HG02938 (cell line): ENCODE results near the gene LAMB2.

ENCODE experiments used
- ATAC-seq: cut with Tn5 transposase; IDR thresholded peaks from one replicate; pipeline ENCODE4 v1.9.1; 2021; ENCODE audit warnings: mild to moderate bottlenecking, moderate library complexity; ENCODE audit not compliant: unreplicated experiment

Gene LAMB2

DNA sequence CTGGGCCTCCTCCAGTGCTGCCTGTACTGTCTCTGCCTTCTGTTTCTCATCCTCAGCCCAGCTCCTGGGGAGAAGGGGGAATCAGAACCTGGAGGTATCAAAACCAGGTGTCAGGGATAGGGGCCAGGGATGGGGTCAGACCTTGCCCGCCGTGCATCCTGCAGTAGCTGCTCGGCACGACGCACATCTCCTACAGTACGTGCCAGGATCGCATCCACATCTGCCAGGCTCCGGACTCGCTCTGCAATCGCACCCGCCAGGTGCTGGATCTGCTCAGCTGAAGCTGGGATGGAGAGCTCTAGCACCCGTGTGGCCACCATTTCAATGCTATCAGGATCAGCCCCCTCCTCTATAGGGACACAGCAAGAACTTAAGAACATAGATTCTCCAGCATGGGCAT lies 10.8 kb downstream of the LAMB2 start:
- no peak for ATAC-seq

- ATAC-seq, result no peak
These were observed 11.6 kb downstream of the LAMB2 start for GRCh38 chr3:49121132-49121736.

GRCh38 chr3:49120438-49121131 lies 12.3 kb downstream of the LAMB2 start, which contains the start of gene USP19:
TSS of gene USP19 (minus strand) at chr3:49120823. CDS start at chr3:49119145, 1,678 bp downstream.
- ATAC-seq, result peak; percentile 78

- peak; percentile 15 for ATAC-seq
These were observed 12.8 kb downstream of the LAMB2 start for GRCh38 chr3:49120096-49120437.

- ATAC-seq, result no peak
These were observed 13.4 kb downstream of the LAMB2 start for GRCh38 chr3:49119439-49119838.

DNA sequence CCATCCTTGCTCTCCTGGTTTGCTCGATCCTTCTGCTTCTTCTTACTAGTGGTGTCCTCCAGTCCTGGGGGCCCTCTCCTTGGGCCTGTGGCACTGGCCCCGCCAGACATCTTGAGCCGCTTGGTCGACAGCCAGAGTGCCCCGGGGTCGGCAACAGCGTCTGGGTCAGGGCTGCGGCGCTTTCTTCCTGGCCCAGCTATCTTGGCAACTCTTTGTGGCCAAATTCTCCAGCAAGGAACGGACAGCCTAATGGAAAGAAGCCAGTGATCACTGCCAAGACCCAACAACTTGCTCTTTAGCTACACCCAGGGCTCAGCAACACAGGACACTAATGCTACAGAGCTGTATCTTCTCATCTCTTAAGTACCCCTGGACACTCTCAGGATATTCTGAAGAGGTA lies 13.8 kb downstream of the LAMB2 start:
- no peak for ATAC-seq

GRCh38 chr3:49112262-49112661 lies 20.6 kb downstream of the LAMB2 start:
- no peak for ATAC-seq

DNA sequence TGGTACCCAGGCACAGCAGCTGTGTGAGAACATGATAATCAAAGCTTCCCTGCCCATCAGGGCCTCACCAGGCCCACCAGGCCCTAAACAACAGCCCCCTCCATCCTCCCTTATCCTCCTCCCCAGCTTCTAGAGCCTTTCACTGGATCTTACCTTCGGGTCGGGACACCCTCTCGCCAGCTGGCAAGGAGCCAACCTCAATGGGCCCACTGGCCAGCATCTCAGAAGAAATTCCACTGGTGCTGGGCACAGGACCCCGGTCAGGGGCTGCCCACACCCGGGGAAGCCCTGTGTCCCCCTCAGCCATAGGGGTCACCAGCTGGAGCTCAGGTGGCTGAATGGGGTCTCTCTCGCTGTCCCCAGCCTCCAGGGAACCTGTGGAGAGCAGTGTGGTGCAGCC lies 21.5 kb downstream of the LAMB2 start:
- no peak for ATAC-seq

DNA sequence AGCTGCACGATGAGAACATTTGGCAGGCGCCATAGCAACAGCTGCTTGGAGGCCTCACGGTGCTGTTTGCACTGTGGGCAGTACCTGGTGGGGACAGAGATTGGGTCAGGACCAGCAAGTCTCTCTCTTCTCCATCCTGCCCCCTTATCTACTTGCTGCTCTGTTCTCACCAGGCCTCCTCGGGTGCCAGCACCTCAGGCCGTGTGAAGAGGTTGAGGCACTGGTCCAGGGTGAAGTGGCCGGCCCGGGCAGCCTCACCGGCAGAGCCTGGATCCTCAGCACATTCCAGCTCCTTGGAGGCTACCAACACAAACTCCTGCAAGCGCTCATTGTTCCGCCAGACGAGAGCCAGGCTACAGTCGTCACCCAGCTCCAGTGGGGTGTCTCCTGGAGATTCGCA lies 22.1 kb downstream of the LAMB2 start:
- ATAC-seq, result no peak

- ATAC-seq, result no peak
These were observed 24.5 kb downstream of the LAMB2 start for GRCh38 chr3:49108346-49108745.

- ATAC-seq, result peak; percentile 84
These were observed 28.2 kb downstream of the LAMB2 start, which contains the start of gene QARS1 for GRCh38 chr3:49104427-49105291. TSS of gene QARS1 (minus strand) at chr3:49104757. CDS start at chr3:49104733, 24 bp downstream.

DNA sequence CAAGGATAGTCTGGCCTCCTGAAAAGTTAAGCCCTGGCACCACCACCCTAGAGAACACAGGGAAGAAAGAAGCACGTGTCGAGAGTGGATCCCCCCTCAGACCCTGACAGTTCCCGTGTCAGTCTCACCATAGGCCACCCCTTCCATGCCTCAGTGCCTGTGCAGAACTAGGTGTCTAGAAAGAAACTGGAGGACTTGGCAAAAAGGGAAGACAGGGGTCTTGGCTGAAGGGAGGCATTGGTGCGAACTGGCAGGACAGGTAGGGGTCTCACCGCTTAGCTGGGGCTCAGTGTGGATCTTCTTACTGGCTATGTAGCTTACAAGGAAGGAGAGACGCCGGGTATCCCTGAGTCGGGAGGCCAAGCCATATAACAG lies 28.8 kb downstream of the LAMB2 start:
- no peak for ATAC-seq

DNA sequence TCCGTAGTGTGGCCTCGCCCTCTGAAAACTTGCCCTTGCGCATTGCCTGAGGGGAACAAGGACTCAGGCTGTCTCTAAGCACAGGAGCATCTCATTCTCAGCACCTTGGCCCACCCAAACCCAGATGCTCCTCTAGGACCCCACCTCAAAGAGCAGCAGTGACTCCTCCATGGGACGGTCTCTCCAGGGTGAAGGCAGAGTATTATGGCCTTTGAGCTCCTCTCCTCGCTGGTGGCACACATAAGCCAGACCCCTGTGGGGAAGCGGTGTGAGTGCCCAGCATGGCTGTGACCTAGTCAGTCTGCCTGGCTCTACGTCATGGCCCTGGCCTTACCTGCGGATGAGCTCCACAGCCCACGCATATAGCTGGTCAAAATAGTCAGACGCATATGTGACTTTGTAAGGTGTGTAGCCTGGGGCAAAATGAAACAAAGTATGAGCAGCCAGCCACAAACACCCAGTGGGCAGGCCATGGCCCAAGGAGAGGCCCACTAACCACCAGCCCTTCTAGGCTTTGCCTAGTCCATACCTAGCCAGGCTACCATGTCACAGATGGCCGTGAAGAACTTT lies 32.7 kb downstream of the LAMB2 start:
- ATAC-seq, result no peak

DNA sequence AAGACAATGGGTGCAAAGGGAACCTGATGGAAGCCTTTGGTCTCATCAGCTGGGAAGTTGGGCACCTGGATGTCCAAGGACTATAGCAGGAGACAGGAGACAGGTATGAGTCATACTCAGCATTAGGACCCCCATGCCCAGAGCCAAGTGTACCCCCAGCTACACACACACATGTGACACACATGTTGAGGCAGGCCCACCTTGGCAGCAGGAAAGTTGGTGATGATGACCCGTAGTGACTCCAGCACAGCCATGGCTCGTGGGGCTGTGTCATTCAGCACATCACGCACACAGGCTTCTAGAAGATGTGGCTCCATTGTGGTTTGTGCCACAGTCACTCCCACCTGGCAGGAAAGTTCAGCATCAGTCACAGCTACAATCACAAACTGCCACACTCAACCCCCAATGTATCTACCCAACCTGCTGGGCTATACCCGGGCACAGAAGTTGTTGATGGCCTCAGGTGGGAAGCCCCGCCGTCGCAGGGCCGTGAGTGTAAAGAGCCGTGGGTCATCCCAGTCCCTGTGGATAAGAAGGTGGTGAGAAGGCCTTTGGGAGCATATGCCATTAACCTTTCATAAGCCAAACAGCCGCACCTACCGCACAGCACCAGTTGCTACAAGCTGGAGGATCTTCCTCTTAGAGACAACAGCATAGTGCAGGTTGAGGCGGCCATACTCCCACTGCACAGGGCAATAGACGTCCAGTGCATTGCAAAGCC lies 33.8 kb downstream of the LAMB2 start:
- no peak for ATAC-seq

DNA sequence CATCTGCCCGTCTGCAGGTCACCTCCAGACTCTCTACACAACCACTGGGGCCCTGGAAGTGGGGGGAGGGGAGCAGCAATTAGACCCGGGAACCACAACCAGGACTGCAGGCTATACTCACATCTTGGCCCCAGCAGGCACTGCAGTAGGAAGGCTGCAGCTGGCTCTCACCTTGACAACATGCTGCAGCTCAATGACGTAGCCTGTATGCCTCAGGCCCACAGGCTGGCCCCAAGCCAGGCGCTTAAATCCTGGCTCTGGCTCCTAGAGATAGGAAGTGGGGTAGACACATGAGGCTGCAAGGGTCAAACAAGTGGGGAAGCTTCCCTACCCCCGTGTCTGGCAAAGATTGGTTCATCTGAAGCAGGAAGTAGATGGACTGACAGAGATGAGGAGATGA lies 34.4 kb downstream of the LAMB2 start:
- no peak for ATAC-seq

- ATAC-seq, result peak; percentile 82
These were observed 38.7 kb downstream of the LAMB2 start, which contains the start of gene QRICH1 for GRCh38 chr3:49093853-49094767. TSS of gene QRICH1 (minus strand) at chr3:49094071. CDS start at chr3:49077017, 17,054 bp downstream.

DNA sequence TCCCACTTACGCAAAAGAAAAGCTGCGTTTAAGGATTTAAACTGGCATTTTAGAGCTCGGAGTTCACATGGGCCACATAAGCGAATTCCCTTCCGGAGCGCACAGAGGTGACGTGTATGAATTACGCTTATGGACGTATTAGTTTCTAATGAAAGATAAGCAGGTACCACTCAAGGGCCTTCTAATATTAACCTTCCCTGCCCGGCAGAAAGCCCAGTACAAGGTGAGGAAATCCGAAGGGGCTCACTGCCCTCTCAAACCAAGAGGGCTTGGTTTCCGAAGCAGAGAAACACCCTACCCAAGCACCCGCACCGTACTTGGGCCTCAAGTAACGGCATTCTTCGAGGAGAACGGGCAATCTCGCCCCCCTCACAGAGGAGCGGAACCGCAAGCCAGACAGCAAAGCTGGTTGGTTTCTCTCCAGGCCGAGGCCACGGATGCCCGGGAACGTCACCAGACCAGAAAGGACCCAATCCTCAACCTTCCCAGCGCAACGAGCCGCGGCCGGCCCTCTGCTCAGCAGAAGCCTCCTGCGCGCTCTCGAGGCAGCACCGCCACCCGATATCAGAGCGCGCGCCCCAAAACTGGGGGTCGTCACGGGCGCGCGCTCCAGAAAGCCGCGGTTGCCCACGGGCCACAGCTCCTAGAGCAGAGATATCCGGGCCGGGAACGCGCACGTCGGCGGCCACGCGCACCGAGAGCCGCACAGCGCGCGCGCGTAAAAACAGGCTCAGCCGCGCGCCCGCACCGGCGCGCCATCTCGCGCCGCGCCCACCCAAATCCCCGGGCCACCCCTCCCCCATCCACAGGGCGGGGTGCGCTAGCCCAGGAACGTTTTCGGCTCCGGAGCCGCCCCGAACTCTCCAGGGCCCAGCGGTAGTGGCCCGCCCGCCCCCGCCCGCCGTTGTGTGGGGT lies 39.7 kb downstream of the LAMB2 start:
- ATAC-seq, result peak; percentile 34

GRCh38 chr3:49081429-49081828 lies 51.4 kb downstream of the LAMB2 start:
- no peak for ATAC-seq

DNA sequence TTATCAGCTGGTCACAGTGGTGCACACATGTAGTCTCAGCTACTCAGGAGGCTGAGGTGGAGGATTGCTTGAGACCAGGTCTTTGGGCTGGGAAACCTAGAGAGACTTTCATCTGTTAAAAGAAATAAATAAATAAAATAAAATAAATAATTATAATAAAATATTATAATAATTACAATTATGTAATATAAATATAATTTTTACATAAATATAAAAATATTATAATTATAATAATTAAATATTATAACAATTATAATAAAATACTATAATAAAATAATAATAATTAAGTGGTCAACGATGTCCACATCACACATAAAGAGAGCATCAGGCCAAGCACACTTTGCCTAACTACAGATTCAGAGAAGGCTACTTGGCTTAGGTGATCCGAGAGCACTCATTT lies 53.6 kb downstream of the LAMB2 start:
- ATAC-seq, result no peak
